Glutamatergic neuron (in vitro differentiated cells): ENCODE measurements around the gene TMPRSS15. TPM values are rescaled to one million over a fixed set of nuclear protein-coding genes. Genes with fewer than 3 reads are reported as not detected.

Experiments
- DNase-seq: peaks from one replicate; pipeline ENCODE4 v3.0.0; 2022
- H3K27ac Mint-ChIP-seq: one replicate; pipeline ENCODE4 v1.8.0; 2020; ENCODE audit warnings: mild to moderate bottlenecking, mixed read lengths, inconsistent platforms; ENCODE audit not compliant: unreplicated experiment
- H3K27me3 Mint-ChIP-seq: one replicate; pipeline ENCODE4 v1.8.0; 2020; ENCODE audit warnings: mild to moderate bottlenecking, moderate library complexity, mixed read lengths, inconsistent platforms; ENCODE audit not compliant: unreplicated experiment
- H3K36me3 Mint-ChIP-seq: one replicate; pipeline ENCODE4 v1.8.0; 2020; ENCODE audit warnings: mild to moderate bottlenecking, mixed read lengths, inconsistent platforms; ENCODE audit not compliant: unreplicated experiment
- H3K4me1 Mint-ChIP-seq: one replicate; pipeline ENCODE4 v1.8.0; 2020; ENCODE audit warnings: mild to moderate bottlenecking, low read depth, mixed read lengths, inconsistent platforms; ENCODE audit not compliant: unreplicated experiment
- H3K4me3 Mint-ChIP-seq: one replicate; pipeline ENCODE4 v1.8.0; 2020; ENCODE audit warnings: mild to moderate bottlenecking, mixed read lengths, inconsistent platforms; ENCODE audit not compliant: unreplicated experiment
- H3K9me3 Mint-ChIP-seq: one replicate; pipeline ENCODE4 v1.8.0; 2020; ENCODE audit warnings: mild to moderate bottlenecking, moderate library complexity, mixed read lengths, inconsistent platforms; ENCODE audit not compliant: unreplicated experiment
- total RNA-seq: library from RNA; stranded (reverse); fragmentation: NEBNext Ultra II Directional; extraction: Animal tissue kit (Norgen Biotek cat#: 25700); gene quantifications from one replicate; pipeline ENCODE4 v1.2.1, GENCODE V29; 2021; ENCODE audit not compliant: unreplicated experiment
- TF ChIP-seq, protein P1 (sequence below): fragments of 200-600 bp; sonication (generic); IDR thresholded peaks from one replicate; pipeline ENCODE4 v1.5.0; 2021; ENCODE audit not compliant: partially characterized antibody, unreplicated experiment

TMPRSS15 gene
- total RNA-seq, 1 donor from 2014 or later, result not detected

DNA sequence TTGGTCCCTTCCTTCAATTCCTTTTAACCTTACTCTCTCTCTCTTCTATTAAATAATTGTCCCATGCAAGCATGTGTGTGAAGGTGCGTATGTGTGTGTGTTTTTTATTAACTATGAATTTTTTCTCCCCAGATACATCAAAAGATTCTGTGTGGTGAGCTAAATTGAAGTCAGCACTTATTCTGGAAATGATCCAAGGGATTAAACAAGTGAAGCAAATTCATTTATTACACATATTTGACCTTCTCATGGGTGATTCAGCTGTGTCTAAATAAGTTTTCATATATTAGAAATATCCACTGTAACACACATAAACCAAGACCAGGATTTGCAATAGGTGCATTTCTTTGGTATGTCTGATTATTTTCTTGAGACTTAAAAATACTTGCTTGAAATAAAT lies 134.7 kb downstream of the TMPRSS15 start:
- H3K36me3 Mint-ChIP-seq, result peaks cover 11% of the 10 kb centered on the region
- H3K4me3 Mint-ChIP-seq, result no peak overlapping the region
- TF ChIP-seq, protein P1, sequence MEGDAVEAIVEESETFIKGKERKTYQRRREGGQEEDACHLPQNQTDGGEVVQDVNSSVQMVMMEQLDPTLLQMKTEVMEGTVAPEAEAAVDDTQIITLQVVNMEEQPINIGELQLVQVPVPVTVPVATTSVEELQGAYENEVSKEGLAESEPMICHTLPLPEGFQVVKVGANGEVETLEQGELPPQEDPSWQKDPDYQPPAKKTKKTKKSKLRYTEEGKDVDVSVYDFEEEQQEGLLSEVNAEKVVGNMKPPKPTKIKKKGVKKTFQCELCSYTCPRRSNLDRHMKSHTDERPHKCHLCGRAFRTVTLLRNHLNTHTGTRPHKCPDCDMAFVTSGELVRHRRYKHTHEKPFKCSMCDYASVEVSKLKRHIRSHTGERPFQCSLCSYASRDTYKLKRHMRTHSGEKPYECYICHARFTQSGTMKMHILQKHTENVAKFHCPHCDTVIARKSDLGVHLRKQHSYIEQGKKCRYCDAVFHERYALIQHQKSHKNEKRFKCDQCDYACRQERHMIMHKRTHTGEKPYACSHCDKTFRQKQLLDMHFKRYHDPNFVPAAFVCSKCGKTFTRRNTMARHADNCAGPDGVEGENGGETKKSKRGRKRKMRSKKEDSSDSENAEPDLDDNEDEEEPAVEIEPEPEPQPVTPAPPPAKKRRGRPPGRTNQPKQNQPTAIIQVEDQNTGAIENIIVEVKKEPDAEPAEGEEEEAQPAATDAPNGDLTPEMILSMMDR, result no peak
- DNase-seq, result no peak
- H3K4me1 Mint-ChIP-seq, result no peaks in the 10 kb centered on the region
- peaks cover 4% of the 10 kb centered on the region for H3K9me3 Mint-ChIP-seq
- H3K27ac Mint-ChIP-seq, result no peak overlapping the region
- H3K27me3 Mint-ChIP-seq, result no peaks in the 10 kb centered on the region

DNA sequence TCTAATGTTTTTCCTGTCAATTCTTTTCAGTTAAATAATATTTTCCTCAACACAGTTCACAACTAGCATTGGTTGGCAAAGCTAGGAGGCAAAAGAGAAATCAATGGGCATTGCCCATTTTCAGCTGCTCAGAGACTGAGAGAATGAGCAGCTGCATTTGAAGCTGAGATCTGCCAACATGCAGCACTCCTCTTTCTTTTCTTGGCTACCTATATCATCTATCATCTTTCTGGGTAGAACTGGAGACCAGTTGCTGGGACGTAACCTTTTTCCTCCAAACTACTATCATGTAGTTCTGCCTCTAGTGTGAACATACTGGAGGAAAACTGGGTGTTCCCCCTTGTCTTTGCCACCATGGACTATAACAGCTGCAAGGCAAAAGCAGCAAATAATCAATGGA lies 136.1 kb downstream of the TMPRSS15 start:
- Mint-ChIP-seq H3K36me3 (peaks cover 11% of the 10 kb centered on the region), H3K4me1 (no peaks in the 10 kb centered on the region), H3K27me3 (no peaks in the 10 kb centered on the region), H3K4me3 (no peak overlapping the region), H3K9me3 (peaks cover 4% of the 10 kb centered on the region), H3K27ac (no peak overlapping the region)
- DNase-seq, result no peak
- TF ChIP-seq, protein P1, result no peak

DNA sequence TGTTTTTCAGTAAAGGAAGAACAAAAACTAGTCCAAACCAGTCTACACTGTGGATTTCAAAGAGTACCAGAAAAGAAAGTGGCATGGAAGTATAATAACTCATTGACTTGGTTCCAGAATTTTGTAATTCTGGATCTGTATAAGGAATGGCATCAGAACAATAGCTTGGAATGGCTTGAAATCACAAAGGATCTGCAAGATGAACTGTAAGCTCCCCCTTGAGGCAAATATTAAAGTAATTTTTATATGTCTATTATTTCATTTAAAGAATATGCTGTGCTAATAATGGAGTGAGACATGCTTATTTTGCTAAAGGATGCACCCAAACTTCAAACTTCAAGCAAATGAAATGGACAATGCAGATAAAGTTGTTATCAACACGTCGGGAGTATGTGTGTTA lies 137.6 kb downstream of the TMPRSS15 start:
- Mint-ChIP-seq H3K27me3 (no peaks in the 10 kb centered on the region), H3K9me3 (peaks cover 1% of the 10 kb centered on the region), H3K4me1 (no peaks in the 10 kb centered on the region), H3K36me3 (peaks cover 11% of the 10 kb centered on the region), H3K4me3 (no peak overlapping the region), H3K27ac (no peak overlapping the region)
- TF ChIP-seq, protein P1, result no peak
- no peak for DNase-seq

DNA sequence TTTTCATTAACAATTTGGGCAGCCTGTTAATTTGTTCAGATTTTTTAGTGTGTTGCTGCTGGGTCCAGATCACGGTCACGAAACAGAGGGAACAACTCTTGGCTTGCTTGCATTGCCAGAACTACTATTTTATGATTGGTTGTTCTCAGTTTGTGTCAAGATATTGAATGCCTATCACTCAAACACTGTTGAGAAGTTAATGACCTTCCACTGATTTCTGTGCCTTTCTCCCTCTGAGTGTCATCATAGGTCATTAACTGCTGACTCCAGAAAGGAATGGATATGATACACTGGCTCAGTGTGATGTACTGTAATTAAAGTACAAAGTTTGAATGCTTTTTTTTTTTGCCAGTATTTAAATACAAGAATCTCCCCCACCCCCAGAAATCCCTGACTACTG lies 149.8 kb downstream of the TMPRSS15 start:
- Mint-ChIP-seq H3K27me3 (peaks cover 1% of the 10 kb centered on the region), H3K36me3 (no peaks in the 10 kb centered on the region), H3K27ac (no peak overlapping the region), H3K4me1 (peaks cover 8% of the 10 kb centered on the region), H3K9me3 (peaks cover 5% of the 10 kb centered on the region), H3K4me3 (no peak overlapping the region)
- DNase-seq, result no peak
- TF ChIP-seq, protein P1, result no peak

DNA sequence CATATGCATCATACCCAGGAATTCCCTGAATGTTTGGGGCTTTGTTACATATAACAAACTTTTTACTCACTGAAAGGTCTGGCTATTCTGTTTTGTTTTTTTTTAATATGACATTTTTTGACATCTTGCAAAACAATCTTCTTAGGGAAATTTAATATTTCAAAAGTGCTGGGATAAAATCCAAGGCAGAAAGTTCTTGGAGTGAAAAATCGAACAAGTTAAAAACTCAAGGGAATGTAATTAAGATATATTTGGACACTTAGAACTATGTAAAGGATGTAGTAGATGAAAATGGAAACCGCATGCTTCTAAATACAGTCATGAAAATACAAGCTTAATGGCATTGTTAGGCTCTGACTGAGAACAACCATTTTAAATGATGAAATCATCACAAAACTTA lies 150.4 kb downstream of the TMPRSS15 start:
- peaks cover 1% of the 10 kb centered on the region for H3K27me3 Mint-ChIP-seq
- no peak for DNase-seq
- H3K27ac Mint-ChIP-seq, result no peak overlapping the region
- peaks cover 8% of the 10 kb centered on the region for H3K4me1 Mint-ChIP-seq
- TF ChIP-seq, protein P1, result no peak
- peaks cover 5% of the 10 kb centered on the region for H3K9me3 Mint-ChIP-seq
- no peak overlapping the region for H3K4me3 Mint-ChIP-seq
- H3K36me3 Mint-ChIP-seq, result no peaks in the 10 kb centered on the region
